GM12891 (cell line): ENCODE data around the gene FAF1.

Experiments
- DNase-seq: peaks from one replicate; pipeline ENCODE4 v3.0.0; 2011; ENCODE audit warnings: low spot score; ENCODE audit not compliant: insufficient read length
- FAIRE-seq: peaks from 2 replicates; lab custom pipeline; 2011; peaks lifted over from hg19 to GRCh38; lab: Jason Lieb, UNC
- PAX5 ChIP-seq: IDR thresholded peaks from 2 replicates; pipeline ENCODE4 v1.6.1; 2011; ENCODE audit warnings: low read length, moderate library complexity, mild to moderate bottlenecking; ENCODE audit not compliant: insufficient read depth, severe bottlenecking
- POLR2A ChIP-seq: IDR thresholded peaks from 2 replicates; pipeline ENCODE4 v1.6.1; 2011; ENCODE audit warnings: low read depth, low read length, control low read depth
- POLR2AphosphoS5 ChIP-seq: IDR thresholded peaks from 2 replicates; pipeline ENCODE4 v1.6.1; 2011; ENCODE audit warnings: low read depth, low read length, control low read depth
- POU2F2 ChIP-seq: IDR thresholded peaks from 2 replicates; pipeline ENCODE4 v1.6.1; 2011; ENCODE audit warnings: low read depth, mild to moderate bottlenecking, control low read depth, low read length, moderate library complexity
- SPI1 ChIP-seq: IDR thresholded peaks from 2 replicates; pipeline ENCODE4 v1.6.1; 2011; ENCODE audit warnings: low read depth, low read length, control low read depth
- TAF1 ChIP-seq: IDR thresholded peaks from 2 replicates; pipeline ENCODE4 v1.6.1; 2011; ENCODE audit warnings: low read depth, low read length, control low read depth

The FAF1 gene

DNA sequence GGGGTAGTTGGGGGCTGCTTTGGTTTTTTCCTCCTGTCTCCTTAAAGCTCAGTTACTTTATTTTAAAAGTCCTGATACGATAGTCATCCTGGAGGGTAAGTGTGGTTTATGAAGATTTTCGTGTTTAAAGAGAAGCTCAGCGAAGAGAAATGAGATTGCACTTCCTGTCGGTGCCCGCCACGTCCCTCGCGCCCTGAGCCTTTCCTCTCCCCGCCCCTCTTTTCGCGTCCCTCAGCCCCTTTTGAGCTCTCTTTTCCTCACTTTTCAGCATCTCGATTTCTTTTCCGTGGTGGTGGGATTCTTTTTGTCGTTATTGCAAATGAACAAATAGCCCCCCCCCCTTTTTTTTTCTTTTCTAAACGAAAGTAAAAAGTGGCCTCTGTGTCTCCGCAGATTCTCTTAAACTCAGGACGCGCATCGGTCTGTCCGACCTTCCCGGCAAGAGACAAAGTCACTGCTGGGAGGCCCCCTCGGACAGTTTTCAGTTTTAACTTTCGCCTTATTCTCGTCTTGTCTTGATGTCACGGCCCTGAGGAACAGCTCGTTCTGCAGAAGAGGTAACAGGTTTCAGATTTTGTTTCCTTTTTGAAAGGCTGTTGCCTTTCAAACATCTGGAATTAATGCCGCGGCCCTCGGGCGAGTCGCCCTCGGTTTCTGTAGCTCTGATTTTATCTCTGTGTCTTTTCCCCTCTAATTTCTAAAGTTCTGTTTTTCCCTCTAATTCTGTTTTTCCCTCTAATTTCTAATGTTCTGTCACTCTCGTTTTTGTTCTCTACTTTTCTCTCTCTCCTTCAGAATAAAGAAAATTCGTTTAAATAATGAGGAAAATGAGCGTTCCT is 535.8 kb downstream of the FAF1 start:
- peak; percentile 23 for FAIRE-seq
- no peak for DNase-seq
- no peak for TF ChIP-seq TAF1
- TF ChIP-seq POLR2A, result no peak
- no peak for TF ChIP-seq POLR2AphosphoS5
- no peak for TF ChIP-seq SPI1
- no peak for TF ChIP-seq POU2F2

DNA sequence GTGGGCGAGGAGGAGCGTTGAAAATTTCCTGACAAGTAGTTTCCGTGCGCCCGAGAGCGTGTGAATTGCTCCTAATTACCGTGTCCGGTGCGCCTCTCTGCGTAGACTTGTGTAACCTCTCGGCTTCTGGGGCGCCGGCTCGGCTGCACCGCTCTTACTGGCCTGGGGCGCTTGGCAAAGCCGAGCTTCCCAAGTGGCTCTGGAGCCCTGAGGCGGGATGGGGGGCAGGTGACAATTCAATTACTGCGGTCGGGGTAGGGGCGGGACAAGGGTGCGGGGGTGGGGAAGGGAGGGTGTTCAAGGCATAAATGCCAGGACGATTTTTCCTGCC is 536.4 kb downstream of the FAF1 start:
- DNase-seq (peak; percentile 43), FAIRE-seq (no peak)
- TF ChIP-seq POU2F2 (no peak), POLR2AphosphoS5 (no peak), POLR2A (no peak), SPI1 (no peak), PAX5 (no peak), TAF1 (no peak)

DNA sequence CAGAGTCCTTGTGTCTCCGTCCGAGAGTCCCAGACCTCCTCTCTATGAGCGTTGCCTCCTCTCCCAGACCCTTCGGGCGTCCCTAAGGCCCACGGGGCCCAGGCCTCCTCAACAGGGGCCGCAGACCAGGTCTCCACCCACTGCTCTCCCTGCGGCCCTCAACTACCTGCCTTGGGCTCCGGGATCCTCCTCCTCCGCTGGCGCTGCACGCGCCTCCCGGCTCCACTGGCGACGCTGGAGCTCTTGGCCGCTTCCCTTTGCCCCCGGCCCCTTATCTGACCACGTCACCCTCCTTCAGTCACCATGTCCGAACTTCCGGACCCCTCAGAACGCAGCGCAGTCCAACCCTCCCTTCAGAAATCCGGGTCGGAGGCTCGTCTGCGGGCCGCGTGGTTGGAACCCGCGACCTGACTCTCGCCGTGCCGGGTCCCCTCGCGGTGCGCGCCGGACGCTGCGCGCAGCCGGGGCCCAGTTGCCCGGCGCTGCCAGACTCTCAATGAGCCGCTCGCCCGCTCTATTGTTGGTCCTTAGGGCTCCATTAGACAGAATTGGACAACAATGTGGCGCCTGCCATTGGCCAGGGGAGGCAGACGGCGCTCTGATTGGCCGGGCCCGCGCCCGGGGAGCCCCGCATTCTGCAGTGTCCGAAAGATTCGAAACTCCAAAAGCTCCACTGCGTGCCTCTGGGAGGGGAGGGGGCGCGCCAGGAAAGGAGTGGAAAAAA is 537.0 kb downstream of the FAF1 start, which contains the start of gene DMRTA2:
TSS of gene DMRTA2 (minus strand) at position 498 of the 724 bp plus-strand sequence. CDS start 1,907 bp downstream, outside the sequence.
- no peak for TF ChIP-seq POLR2A
- TF ChIP-seq TAF1, result no peak
- no peak for TF ChIP-seq POLR2AphosphoS5
- TF ChIP-seq POU2F2, result no peak
- TF ChIP-seq SPI1, result no peak
- no peak for TF ChIP-seq PAX5
- FAIRE-seq, result no peak
- DNase-seq, result no peak

DNA sequence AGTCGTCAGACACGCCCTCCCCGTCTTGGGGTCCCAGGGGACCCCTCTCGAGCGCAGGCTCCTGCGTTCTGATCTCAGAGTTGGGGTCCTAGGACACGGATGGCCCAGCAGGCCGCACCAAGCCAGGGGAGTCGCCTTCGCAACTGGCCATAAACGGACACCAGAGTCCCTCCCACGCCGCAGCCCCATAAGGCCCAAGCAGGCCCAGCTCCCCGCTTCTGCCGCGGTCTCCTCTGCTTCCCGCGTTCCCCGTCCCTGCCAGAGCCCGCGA is 537.5 kb downstream of the FAF1 start:
- TF ChIP-seq PAX5, result no peak
- no peak for TF ChIP-seq SPI1
- no peak for TF ChIP-seq POLR2A
- no peak for TF ChIP-seq POLR2AphosphoS5
- no peak for TF ChIP-seq POU2F2
- no peak for TF ChIP-seq TAF1
- FAIRE-seq (no peak), DNase-seq (no peak)

DNA sequence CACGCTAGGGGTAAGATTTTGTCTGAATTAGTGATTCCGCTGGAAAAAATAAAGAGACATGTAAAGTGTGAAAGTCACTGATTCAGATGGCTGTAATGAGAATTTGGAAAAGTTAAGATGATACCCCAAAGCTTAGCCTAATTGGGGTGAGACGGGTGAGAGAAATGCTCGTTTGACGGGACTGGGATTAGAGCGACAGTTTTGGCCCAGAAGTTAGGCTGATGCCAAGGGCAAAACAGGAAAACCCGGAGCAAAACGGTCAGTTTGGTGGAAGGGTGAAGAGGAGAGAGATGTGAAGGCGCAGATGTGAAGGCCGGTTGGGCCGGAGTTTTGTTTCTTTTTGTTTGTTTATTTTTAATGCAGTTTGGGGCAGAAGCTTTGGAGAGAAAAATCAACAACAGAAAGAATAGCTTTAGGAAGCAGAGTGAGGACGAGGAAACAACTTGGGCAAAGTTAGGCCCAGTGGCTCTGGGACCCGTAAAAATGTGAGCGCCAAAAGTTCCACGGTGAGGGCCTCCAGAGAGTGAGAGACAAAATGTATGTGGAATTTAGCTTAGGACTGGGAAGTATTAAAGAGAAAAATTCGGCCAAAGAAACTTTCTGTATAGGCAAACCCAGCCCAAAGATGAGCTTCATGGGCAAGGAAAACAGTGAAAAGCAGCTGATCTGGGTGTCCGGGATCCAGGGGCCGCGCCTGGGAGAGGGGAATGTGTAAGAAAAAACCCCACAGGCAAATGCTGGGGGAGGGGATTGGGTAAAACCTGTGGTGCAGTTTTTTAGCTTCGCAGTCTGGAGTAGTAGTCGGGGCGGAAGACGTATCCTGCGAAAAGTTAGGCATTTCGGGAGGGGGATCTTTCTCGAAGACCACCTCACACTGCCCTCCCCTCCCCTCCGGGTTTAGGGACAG is 538.0 kb downstream of the FAF1 start:
- FAIRE-seq (no peak), DNase-seq (no peak)
- no peak for TF ChIP-seq POU2F2
- TF ChIP-seq SPI1, result no peak
- no peak for TF ChIP-seq TAF1
- TF ChIP-seq POLR2A, result no peak
- no peak for TF ChIP-seq PAX5
- no peak for TF ChIP-seq POLR2AphosphoS5

DNA sequence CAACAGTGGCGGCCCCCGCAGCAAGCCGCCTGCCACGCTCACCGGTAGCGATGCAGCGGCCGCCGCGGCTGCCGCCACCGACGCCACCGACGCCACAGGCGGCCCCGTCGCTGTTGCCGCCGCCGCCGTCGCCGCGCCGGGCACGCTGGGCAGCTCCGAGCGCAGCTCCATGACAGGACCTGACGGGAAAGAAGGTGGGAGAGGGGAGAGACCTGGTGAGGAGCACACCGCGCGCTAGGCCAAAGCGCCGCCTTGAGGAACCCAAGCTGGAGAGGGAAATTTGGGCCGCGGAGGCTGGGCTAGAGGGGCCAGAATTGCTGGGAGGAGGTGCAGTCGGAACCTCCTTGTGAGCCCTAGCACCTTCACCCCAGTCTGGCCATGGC is 538.7 kb downstream of the FAF1 start:
- DNase-seq (no peak), FAIRE-seq (no peak)
- no peak for TF ChIP-seq POU2F2
- TF ChIP-seq PAX5, result no peak
- no peak for TF ChIP-seq TAF1

DNA sequence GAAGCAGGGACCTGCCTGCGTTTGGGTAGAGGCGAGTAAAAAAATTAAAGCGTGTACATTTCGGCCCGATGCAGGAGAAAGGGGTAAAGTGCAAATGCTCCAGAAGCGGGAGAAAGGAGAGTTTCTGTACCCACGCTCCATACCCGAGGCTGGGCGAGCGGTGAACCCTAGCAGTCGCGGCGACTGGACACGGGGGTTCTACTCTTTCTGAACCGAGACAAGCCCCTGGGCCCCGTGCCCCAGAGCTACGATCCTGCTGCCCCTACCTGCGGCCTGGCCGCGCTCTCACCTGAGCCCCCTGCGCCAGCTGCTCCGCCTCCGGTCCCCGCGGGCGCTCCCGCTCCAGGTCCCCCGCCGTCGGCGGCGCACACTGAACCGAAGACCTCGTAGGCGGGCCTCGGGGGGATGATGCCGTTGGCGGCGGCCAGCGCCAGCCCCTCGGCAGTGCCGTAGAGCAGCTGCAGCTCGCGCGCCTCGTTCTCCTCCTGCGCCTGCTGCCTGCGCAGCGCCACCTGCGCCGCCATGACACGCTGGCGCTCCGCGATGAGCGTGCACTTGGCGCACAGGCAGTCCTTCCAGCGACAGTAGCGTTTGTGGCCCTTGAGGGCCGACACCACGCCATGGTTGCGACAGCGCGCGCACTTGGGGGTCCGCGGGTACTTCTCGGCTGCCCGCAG is 539.2 kb downstream of the FAF1 start:
- TF ChIP-seq POU2F2 (no peak), POLR2A (no peak), PAX5 (no peak), POLR2AphosphoS5 (no peak), TAF1 (no peak), SPI1 (no peak)
- DNase-seq (peak; percentile 41), FAIRE-seq (peak; percentile 62)

DNA sequence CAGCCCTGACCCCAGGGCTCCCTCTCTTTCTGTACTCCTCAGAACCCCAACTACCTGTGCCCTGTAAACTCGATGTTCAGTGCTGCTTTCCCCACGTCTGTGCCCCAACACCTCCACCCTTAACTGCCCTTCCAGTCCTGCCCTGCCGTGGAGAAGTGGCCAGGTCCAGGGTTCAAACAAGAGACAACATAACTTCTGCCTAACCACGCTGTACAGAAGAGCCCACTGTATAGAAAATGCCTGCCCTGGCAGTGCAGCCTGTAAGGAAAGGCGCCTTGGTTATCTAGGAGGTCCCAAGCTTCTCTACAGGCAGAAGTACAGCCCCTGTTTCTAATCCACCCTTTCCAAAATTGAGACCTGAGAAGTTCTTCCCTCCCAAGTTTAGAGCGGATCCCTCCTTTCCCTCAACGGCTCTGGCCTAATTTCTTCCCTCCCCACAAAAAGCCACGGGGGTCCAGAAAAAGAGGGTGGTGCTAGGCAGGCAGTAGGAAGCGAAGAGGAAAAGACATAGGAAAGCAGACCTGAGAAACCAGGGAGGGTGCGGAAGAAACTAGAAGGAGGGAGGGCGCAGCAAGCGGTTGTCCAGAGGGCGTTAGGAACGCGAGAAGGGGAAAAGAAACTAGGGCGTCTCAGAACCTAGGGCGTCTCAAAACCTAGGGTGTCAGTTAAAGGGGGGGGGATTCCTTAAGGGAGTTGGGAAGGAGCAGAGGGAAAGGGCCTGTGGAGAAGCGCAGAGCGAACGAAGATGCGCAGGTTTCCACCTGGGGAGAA is 540.0 kb downstream of the FAF1 start:
- DNase-seq (no peak), FAIRE-seq (no peak)
- TF ChIP-seq POU2F2, result no peak
- no peak for TF ChIP-seq SPI1
- TF ChIP-seq POLR2A, result no peak
- no peak for TF ChIP-seq PAX5
- no peak for TF ChIP-seq TAF1
